ENCODE results near the gene LPXN. TPM values are rescaled to one million over a fixed set of nuclear protein-coding genes. Genes with fewer than 3 reads are reported as not detected.

The LPXN gene
- 4.3 and 8.1 TPM in 2 replicates for total RNA-seq

GRCh38 chr11:58575377-58576020, at the start of gene LPXN:
TSS of gene LPXN (minus strand) at chr11:58575856. CDS start at chr11:58575772, 84 bp downstream.

DNA sequence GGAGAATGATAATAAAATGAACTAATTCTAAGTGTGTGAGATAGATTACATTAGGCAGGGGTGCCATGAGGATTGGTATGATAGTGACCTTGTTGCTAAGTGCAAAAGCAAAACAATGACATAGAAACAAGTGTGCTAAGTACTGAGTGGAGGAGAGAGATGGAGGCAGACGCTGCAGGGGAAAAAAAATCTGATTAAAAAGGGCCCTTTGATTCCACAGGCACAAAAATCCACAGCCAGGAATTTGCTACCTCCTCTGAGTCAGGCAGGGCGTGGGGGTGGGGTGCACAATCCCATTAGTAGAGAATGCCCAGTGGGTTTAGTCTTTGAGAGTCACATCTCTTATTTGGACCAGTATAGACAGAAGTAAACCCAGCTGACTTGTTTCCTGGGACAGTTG, 46.7 kb upstream of the LPXN start, which contains the start of gene CNTF:
CNTF (plus strand) TSS at position 322 of the 400 bp plus-strand sequence. CDS start 88 bp downstream, outside the sequence.

GRCh38 chr11:58578635-58579191, 3.1 kb upstream of the LPXN start, which contains the start of gene ZFP91:
TSS of gene ZFP91 (plus strand) at chr11:58579063. CDS start at chr11:58579282, 219 bp downstream.

GRCh38 chr11:58508005-58508404, 67.7 kb downstream of the LPXN start, which contains the start of gene OR5B21:
TSS of gene OR5B21 (minus strand) at chr11:58508105. CDS start at chr11:58508105, 0 bp downstream.

Other genes with a start within 250 kb of the LPXN start
- not detected in 2 replicates for gene OR5B17, start 216.8 kb downstream of the LPXN start, total RNA-seq
- gene OR5B3, start 169.0 kb downstream of the LPXN start, total RNA-seq = not detected in 2 replicates
- gene OR5B2, start 147.7 kb downstream of the LPXN start, total RNA-seq = not detected in 2 replicates
- not detected in 2 replicates for gene OR5B12, start 133.6 kb downstream of the LPXN start, total RNA-seq
- 0.14 TPM in 1 of 2 replicates, not detected in the other for gene OR5B21, start 67.8 kb downstream of the LPXN start, total RNA-seq
- gene ZFP91, start 3.2 kb upstream of the LPXN start, total RNA-seq = 34.4 and 36.1 TPM in 2 replicates
- 1.2 and 1.4 TPM in 2 replicates for gene CNTF, start 46.8 kb upstream of the LPXN start, total RNA-seq
- gene GLYAT, start 156.1 kb upstream of the LPXN start, total RNA-seq = not detected in 2 replicates

Measured in smooth muscle cell of bladder (primary cell).